Skeletal muscle tissue (tissue), 4 donors: Measurements from ENCODE around the gene CDA. TPM values are rescaled to one million over a fixed set of nuclear protein-coding genes. Genes with fewer than 3 reads are reported as not detected.

Source experiments
- H3K27ac ChIP-seq: one replicate; pipeline ENCODE4 v1.7.0; 2013; ENCODE audit warnings: mild to moderate bottlenecking, low read depth, low read length, inconsistent platforms
- H3K27me3 ChIP-seq, 3 donors: one replicate each; pipeline ENCODE4 v1.7.0; 2013; ENCODE audit warnings: low read length in 3 of 3; ENCODE audit not compliant: control insufficient read depth in 3 of 3, insufficient read depth in 3 of 3
- H3K36me3 ChIP-seq, 3 donors: one replicate each; pipeline ENCODE4 v1.7.0; 2013; ENCODE audit warnings: low read length in 3 of 3; ENCODE audit not compliant: control insufficient read depth in 3 of 3, insufficient read depth in 3 of 3
- H3K4me1 ChIP-seq, 3 donors: one replicate each; pipeline ENCODE4 v1.7.0; 2013; ENCODE audit warnings: low read length in 3 of 3, mild to moderate bottlenecking in 3 of 3; ENCODE audit not compliant: control insufficient read depth in 3 of 3, insufficient read depth in 3 of 3
- H3K4me3 ChIP-seq, 3 donors: one replicate each; pipeline ENCODE4 v1.7.0; 2013; ENCODE audit warnings: low read length in 3 of 3
- H3K9ac ChIP-seq, 3 donors: one replicate each; pipeline ENCODE4 v1.7.0; 2013; ENCODE audit warnings: low read length in 3 of 3, mild to moderate bottlenecking in 3 of 3, moderate library complexity in 2 of 3, low read depth in 1 of 3
- H3K9me3 ChIP-seq, 3 donors: one replicate each; pipeline ENCODE4 v1.7.0; 2013; ENCODE audit warnings: low read length in 3 of 3; ENCODE audit not compliant: control insufficient read depth in 3 of 3
- total RNA-seq: library from RNA; depleted of rRNA; stranded (reverse); fragments of >200 nt; gene quantifications from one replicate; pipeline ENCODE4 v1.2.3, GENCODE V29; 2014
- donor health status: Osteomylitis.

CDA gene
- total RNA-seq, 1 donor from 2014 or later, result not detected

DNA sequence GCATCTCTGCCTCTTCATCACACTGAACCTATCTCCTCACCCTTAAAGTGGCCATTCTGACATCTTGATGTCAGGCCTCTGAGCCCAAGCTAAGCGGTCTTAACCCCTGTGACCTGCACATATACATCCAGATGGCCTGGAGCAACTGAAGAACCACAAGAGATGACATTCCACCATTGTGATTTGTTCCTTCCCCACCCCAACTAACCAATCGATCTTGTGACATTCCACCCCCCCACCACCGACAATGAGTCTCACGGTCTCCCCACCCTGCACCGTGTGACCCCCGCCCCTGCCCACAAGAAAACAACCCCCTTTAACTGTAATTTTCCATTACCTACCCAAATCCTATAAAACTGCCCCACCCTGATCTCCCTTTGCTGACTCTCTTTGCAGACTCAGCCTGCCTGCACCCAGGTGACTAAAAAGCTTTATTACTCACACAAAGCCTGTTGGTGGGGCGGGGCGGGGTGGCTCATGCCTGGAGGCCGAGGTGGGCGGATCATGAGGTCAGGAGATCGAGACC lies 23.4 kb downstream of the CDA start:
- Histone ChIP-seq H3K27me3 (no peaks in the 10 kb centered on the region), H3K4me3 (no peak overlapping the region), H3K27ac (no peak overlapping the region), H3K9ac (no peak overlapping the region), H3K36me3 (no peaks in the 10 kb centered on the region), H3K9me3 (no peaks in the 10 kb centered on the region), H3K4me1 (peaks cover 17 to 26% (median 24%) of the 10 kb centered on the region in 3 donors)

DNA sequence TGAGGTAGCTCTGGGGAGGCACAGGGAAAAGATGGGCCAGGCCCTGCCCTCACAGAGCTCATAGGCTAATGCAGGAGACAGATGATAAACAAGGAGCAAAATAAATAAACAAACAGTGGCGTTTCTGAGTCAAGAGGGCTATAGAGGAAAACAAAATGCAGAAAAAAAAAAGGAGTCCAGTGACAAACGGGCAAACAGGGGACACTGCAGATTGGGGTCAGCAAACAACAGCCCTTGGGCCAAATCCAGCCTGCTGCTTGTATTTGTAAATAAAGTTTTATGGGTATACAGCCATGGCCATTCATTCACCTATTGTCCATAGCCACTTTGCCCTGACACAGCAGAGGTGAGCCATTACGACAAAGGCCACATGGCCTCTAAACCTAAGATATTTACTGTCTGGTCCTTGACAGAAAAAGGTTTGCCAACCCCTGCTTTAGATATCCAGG lies 25.3 kb downstream of the CDA start:
- H3K9ac ChIP-seq, result peak overlapping the region in 1 of 3 donors; percentile 64
- peaks cover 22 to 35% (median 28%) of the 10 kb centered on the region in 3 donors for H3K4me1 ChIP-seq
- no peak overlapping the region for H3K4me3 ChIP-seq
- no peaks in the 10 kb centered on the region for H3K36me3 ChIP-seq
- H3K27me3 ChIP-seq, result no peaks in the 10 kb centered on the region
- no peaks in the 10 kb centered on the region for H3K9me3 ChIP-seq
- H3K27ac ChIP-seq, result peak overlapping the region; percentile 48

DNA sequence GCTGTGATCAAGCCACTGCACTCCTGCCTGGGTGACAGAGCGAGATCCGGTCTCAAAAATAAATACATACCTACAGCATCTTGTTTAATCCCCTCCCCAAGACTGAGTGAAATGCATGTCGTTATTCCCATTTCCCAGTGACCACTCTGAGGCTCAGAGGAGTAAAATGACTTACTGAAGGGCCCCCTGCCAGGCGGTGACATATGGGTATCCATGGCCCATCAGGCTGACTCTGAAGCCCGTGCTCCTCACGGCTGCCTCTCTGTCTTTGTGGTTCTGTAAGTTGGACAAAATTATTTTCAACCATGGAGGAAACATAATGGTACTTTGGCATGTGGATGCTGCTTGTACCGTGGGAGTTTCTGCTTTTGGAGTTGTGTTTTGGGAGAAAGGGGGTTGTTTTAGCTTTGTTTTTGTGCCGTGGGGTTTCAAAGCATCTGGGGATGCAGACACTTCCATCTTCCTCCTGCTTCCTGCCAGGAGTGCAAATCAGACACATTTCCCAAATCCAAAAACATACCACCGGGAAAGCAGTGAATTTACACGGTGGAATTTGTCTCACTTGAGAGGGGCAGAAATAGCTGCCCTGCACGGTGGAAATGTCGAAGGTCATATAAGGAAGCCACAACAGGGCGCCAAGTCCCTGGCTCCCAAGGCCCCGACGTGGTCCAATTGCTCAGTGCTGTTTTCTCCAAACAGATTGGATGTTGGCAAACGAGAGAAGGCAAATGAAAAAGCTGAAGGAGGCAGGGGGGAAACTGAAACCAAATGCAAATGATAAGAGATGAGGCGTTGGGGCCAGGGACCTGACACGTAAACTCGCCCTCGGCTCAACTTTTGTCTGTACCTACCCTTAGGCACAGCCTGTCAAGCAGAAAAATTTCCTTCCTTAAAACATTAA lies 27.3 kb downstream of the CDA start:
- peak overlapping the region; percentile 27 to 63 (median 47) for H3K9ac ChIP-seq
- H3K27ac ChIP-seq, result peak overlapping the region; percentile 41
- peak overlapping the region in 2 of 3 donors; percentile 14 to 37 for H3K4me3 ChIP-seq

DNA sequence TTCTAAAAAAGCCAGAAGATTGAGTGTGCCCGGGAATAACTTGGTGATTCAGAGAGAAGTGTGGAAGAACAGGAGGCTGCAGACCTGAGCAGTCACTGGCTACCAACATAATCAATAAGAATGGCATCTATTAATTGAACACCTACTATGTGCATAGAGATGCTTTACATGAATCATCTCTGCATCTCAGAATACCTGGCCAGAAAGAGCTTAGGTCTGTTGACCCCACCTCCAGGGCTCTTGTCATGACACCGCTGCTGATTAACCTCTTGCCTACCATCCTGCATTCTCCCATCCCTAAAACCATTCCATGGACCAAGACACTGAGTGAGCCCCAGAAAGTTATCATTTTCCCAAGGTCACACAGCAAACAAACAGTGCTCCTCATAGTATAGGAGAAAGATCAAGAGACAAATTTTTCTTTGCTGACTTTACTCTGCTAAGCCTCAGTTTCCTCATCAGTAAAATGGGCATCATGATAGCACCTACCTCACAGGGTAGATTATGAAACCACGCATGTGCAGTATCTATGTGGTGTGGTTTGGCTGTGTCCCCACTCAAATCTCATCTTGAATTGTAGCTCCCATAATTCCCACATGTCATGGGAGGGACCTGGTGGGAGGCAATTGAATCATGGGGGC lies 28.1 kb downstream of the CDA start:
- peak overlapping the region; percentile 41 for H3K27ac ChIP-seq
- peak overlapping the region in 1 of 3 donors; percentile 37 for H3K4me3 ChIP-seq
- peak overlapping the region; percentile 27 to 63 (median 47) for H3K9ac ChIP-seq
- H3K27me3 ChIP-seq, result no peaks in the 10 kb centered on the region
- no peaks in the 10 kb centered on the region for H3K36me3 ChIP-seq
- H3K4me1 ChIP-seq, result peaks cover 22 to 35% (median 28%) of the 10 kb centered on the region in 3 donors
- H3K9me3 ChIP-seq, result no peaks in the 10 kb centered on the region

More for the DNA sequence above, 27.3 kb downstream of the CDA start:
- Histone ChIP-seq H3K27me3 (no peaks in the 10 kb centered on the region), H3K36me3 (no peaks in the 10 kb centered on the region), H3K4me1 (peaks cover 22 to 35% (median 28%) of the 10 kb centered on the region in 3 donors), H3K9me3 (no peaks in the 10 kb centered on the region)

DNA sequence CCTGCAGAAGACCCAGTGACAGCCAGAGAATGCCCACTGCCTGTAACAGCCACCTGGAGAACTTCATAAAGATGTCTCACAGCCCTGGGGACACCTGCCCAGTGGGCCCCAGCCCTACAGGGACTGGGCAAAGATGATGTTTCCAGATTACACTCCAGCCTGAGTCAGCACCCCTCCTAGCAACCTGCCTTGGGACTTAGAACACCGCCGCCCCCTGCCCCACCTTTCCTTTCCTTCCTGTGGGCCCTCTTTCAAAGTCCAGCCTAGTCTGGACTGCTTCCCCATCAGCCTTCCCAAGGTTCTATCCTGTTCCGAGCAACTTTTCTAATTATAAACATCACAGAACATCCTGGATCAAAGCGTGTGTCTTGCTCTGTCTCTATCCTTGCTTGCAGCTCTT lies 29.7 kb downstream of the CDA start:
- Histone ChIP-seq H3K27me3 (no peaks in the 10 kb centered on the region), H3K4me3 (no peak overlapping the region), H3K27ac (no peak overlapping the region)

DNA sequence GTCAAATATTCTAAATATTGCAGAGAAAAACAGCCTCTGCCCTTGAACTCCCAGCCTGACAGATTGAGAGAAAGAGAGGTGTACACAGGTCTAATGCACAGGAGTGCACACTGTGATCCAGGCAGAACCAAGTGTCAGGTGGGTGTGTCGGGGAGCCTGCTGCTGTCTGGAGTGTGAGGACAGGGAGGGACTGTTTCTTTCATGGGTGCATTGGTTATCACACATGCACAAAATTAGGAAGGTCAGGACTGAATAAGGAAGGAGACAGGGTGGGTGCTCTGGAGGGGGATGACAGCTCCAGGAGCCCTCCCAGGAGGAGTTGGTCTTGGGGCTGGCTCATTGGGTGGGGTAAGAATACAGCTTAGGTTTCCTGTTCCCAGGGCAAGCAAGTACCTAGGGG lies 31.1 kb downstream of the CDA start:
- H3K9me3 ChIP-seq, result no peaks in the 10 kb centered on the region
- no peaks in the 10 kb centered on the region for H3K27me3 ChIP-seq
- peaks cover 17 to 22% (median 19%) of the 10 kb centered on the region in 3 donors for H3K4me1 ChIP-seq
- H3K9ac ChIP-seq, result no peak overlapping the region
- H3K4me3 ChIP-seq, result no peak overlapping the region
- H3K36me3 ChIP-seq, result no peaks in the 10 kb centered on the region
- H3K27ac ChIP-seq, result no peak overlapping the region

More for the DNA sequence above, 29.7 kb downstream of the CDA start:
- Histone ChIP-seq H3K9ac (peak overlapping the region in 1 of 3 donors; percentile 25), H3K36me3 (no peaks in the 10 kb centered on the region), H3K4me1 (peaks cover 19 to 28% (median 24%) of the 10 kb centered on the region in 3 donors), H3K9me3 (no peaks in the 10 kb centered on the region)

DNA sequence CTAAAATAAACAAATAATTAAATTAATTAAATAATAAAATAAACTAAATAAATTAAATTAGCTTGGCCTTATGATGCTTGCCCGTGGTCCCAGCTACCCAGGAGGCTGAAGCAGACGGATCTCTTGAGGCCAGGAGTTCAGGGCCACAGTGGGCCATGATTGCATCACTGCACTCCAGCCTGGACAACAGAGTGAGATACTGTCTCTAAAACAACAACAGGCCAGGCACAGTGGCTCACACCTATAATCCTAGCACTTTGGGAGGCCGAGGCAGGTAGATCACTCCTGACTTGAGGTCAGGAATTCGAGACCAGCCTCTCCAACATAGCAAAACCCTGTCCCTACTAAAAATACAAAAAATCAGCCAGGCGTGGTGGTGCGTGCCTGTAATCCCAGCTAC lies 32.1 kb downstream of the CDA start:
- Histone ChIP-seq H3K9ac (no peak overlapping the region), H3K4me1 (peaks cover 11 to 19% (median 14%) of the 10 kb centered on the region in 3 donors), H3K27me3 (no peaks in the 10 kb centered on the region), H3K27ac (no peak overlapping the region), H3K9me3 (no peaks in the 10 kb centered on the region), H3K4me3 (no peak overlapping the region), H3K36me3 (no peaks in the 10 kb centered on the region)

DNA sequence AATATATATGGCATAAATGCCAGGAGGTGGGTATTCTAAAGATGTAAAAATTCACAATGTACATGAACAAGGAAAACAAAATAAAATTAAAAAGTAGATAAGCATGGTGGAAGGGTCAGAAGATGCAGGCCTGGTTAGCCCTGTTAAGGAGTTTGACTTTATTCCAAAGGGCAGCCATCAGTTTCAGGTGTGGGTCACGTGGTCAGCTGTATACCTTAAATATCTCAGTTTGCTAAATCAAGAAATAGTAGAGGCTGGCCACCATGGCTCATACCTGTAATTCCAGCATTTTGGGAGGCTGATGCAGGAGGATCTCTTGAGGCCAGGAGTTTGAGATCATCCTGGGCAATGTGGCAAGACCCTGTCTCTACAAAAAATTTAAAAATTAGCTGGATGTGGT lies 35.8 kb downstream of the CDA start:
- H3K9me3 ChIP-seq, result no peaks in the 10 kb centered on the region
- H3K4me1 ChIP-seq, result no peaks in the 10 kb centered on the region
- no peak overlapping the region for H3K9ac ChIP-seq
- no peaks in the 10 kb centered on the region for H3K36me3 ChIP-seq
- no peak overlapping the region for H3K27ac ChIP-seq
- H3K27me3 ChIP-seq, result peaks cover 0 to 2% (median 0%) of the 10 kb centered on the region in 3 donors
- H3K4me3 ChIP-seq, result no peak overlapping the region

DNA sequence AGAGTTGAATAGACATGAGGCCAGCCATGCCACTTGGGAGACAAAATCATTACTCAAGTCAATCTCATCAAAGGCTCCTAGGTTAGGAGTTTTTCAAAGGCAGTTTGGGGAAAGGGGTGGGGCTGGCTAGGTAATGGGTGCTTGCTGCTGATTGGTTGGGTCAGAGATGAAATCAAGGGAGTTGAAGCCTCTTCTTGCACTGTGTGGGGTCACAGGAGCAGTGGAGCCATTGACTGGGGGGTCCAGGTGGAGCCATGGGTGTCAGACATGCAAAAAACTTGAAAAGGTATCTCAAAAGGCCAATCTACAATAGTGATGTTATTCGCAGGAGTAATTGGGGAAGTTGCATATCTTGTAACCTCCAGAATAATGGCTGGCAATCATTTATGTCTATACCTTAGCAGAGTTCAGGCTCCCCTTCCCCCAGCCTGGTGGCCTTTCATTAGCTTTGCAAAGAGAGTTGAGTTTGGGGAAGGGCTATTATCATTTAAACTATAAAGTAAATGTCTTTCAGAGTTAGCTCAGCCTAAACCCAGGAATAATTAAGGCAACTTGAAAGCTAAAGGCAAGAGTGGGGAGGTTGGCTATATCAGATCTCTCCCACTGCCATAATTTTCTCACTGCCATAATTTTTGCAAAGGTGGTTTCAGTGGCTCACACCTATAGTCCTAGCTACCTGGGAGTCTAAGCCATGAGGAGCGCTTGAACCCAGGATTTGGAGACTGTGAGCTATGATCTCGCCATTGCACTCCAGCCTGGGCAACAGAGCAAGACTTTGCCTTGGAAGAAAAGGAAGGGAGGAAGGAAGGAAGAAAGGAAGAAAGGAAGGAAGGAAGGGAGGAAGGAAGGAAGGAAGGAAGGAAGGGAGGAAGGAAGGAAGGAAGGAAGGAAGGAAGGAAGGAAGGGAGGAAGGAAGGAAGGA lies 36.5 kb downstream of the CDA start:
- H3K4me1 ChIP-seq, result no peaks in the 10 kb centered on the region
- no peak overlapping the region for H3K27ac ChIP-seq
- H3K9ac ChIP-seq, result no peak overlapping the region
- H3K4me3 ChIP-seq, result no peak overlapping the region
- H3K27me3 ChIP-seq, result peaks cover 0 to 2% (median 0%) of the 10 kb centered on the region in 3 donors
- no peaks in the 10 kb centered on the region for H3K36me3 ChIP-seq
- H3K9me3 ChIP-seq, result no peaks in the 10 kb centered on the region
